Ramos (cell line): ENCODE measurements around the gene KCNMB1.

ENCODE experiments used
- in situ Hi-C: fragments of 300-500 bp; cut with MboI; formaldehyde crosslinking; loops from one replicate; pipeline ENCODE4 v1.14.3; 2022; ENCODE audit warnings: low sequenced_read_pairs; ENCODE audit not compliant: unreplicated experiment

Gene KCNMB1

DNA sequence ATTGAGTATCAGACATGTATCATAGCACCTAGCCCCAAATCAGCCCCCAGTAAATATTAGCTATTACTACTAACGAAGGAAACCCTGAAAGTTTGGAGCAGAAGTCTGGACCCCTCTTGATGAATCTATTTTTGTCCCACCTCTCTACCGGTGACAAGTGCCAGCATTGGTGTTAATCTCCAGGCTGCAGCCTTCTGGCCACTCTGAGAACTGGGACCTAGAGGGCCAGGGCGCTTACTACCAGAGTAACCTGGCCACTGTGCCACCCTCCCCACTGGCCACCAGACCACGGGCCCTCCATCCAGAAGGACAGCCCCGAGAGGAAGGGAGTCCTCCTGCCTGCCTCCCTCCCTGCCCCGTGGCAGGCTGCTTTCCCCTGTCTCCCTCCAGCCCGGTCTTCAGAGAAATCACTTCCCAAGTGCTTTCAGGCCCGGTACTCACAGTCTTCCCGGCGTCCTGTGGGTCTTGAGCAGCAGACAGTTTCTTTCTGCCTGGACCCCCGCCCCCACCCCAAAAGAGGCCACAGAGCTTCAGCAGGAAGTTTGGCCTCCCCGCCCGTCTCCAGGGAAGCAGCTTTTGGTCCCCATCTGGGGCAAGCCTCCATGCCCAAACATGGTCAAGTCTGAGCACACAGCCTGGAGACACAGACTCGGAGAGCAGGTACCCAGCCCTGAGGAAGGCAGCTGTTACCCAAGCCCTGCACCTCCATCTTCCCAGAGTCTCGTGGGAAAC is at the start of gene KCNMB1:
Gene KCNMB1, minus strand, starts transcription at position 550 of the 732 bp plus-strand sequence. CDS start 3,920 bp downstream, outside the sequence.
- in situ Hi-C loops, result no loop called here

GRCh38 chr5:170438581-170438980 is 49.4 kb upstream of the KCNMB1 start:
- in situ Hi-C loops, result loop anchor here (10.0 kb wide), 1 partner anchor 186 kb away; no protein-coding TSS in a partner anchor

DNA sequence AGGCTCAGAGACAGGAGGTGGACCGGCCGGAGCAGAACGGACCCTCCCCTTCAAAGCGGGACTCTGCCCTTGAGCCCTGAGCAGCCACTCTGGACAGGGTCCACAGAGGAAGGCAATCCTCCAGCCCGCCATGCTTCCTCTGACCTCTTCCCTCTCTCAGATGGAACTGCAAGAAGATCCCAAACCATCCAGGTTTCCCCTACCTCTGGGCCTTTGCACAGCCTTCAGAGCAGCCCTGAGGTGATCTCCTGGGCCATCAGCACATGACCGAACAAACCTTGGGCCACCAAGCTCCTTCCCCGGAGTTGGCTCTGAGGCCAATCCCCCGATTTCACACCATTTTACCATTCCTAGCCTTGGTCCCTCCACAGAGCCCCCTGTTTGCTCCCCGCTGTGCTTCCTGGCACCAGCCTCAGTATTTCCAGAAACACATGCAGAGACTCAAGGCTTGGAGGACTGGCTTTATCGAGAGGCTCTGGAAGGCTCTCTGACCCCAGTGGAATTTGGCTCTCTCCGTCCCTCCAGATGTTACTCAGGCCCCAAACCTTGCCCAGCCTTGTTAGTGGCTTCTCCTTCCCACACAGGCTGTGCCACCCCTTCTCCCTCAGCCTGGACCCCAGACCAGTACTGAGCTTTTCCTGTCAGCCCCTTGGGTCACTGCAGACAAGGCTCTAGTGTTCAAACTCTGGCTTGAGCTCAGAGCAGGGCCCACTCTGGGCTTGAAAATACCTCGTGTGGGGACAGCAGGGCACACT is 48.6 kb upstream of the KCNMB1 start:
- in situ Hi-C loops, result loop anchor here (10.0 kb wide), 1 partner anchor 187 kb away; no protein-coding TSS in a partner anchor

- in situ Hi-C loops, result loop anchor here (10.0 kb wide), 1 partner anchor 188 kb away; no protein-coding TSS in a partner anchor
Observed at GRCh38 chr5:170436335-170436734, 47.2 kb upstream of the KCNMB1 start.

DNA sequence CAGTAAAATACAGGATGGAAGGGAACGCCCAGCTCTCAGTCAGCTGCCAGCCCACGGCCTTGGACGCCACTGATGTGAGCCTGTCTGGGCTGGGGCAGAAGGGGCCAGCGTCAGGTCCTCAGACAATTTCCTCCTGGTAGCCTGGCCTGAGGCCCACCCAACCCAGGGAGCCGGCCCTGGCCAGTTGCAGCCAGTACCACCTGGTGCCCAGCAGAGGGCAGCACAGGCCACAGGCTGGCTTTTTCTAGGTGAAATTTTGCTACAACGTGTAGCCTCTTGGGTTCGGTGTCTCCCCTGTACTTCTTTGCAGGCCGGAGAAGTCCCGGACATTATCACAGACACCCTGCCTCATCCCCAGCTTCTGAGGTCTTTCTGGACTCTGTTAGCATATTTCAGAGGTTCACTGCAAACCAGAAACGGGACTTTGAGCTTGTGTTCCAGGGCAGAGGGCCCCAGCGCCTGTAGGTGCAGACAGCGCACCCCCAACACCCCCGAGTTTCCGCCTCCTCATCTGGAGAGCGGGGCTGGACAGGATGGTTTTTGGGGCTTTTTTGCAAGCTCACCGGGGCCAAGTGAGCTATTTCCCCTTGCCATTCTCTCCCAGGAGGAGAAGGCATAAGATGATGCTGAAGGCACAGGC is 45.9 kb upstream of the KCNMB1 start:
- in situ Hi-C loops, result loop anchor here (10.0 kb wide), 1 partner anchor 190 kb away; no protein-coding TSS in a partner anchor

- in situ Hi-C loops, result loop anchor here (10.0 kb wide), 1 partner anchor 192 kb away; no protein-coding TSS in a partner anchor
Observed at GRCh38 chr5:170432669-170433068, 43.5 kb upstream of the KCNMB1 start.

DNA sequence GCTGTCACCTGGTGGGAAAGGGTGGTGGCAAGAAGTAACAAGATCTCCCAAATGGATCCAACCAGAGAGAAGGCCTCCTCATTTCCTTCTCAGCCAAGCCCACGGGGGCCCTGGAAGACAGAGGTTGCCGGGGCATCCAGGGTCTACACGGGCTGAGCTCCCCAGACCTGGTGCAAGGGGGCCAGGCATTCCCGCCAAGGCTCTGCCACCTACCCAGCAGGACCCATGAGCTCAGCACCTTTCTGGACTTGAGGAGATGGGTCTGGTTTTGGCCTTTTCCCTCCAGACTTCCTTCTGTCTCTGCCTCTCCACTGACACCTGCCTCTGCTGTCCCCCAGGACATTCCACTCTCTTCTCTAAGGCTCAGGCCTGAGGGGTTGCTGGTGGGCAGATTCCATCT is 42.4 kb upstream of the KCNMB1 start:
- in situ Hi-C loops, result loop anchor here (10.0 kb wide), 1 partner anchor 193 kb away; no protein-coding TSS in a partner anchor

GRCh38 chr5:170430866-170431437 is 41.8 kb upstream of the KCNMB1 start:
- in situ Hi-C loops, result loop anchor here (10.0 kb wide), 1 partner anchor 194 kb away; no protein-coding TSS in a partner anchor

- in situ Hi-C loops, result loop anchor here (10.0 kb wide), 1 partner anchor 195 kb away; no protein-coding TSS in a partner anchor
Observed at GRCh38 chr5:170430256-170430655, 41.1 kb upstream of the KCNMB1 start.

- in situ Hi-C loops, result no loop called here
Observed at GRCh38 chr5:170429014-170429413, 39.8 kb upstream of the KCNMB1 start.

- in situ Hi-C loops, result no loop called here
Observed at GRCh38 chr5:170427672-170428236, 38.6 kb upstream of the KCNMB1 start.

- in situ Hi-C loops, result no loop called here
Observed at GRCh38 chr5:170426786-170427185, 37.6 kb upstream of the KCNMB1 start.

GRCh38 chr5:170426149-170426767 is 37.1 kb upstream of the KCNMB1 start:
- in situ Hi-C loops, result no loop called here

GRCh38 chr5:170425731-170426130 is 36.6 kb upstream of the KCNMB1 start:
- in situ Hi-C loops, result no loop called here

GRCh38 chr5:170424629-170425028 is 35.5 kb upstream of the KCNMB1 start:
- in situ Hi-C loops, result no loop called here

GRCh38 chr5:170423692-170424091 is 34.5 kb upstream of the KCNMB1 start:
- in situ Hi-C loops, result no loop called here

GRCh38 chr5:170421826-170422225 is 32.7 kb upstream of the KCNMB1 start:
- in situ Hi-C loops, result no loop called here

- in situ Hi-C loops, result no loop called here
Observed at GRCh38 chr5:170420806-170421412, 31.7 kb upstream of the KCNMB1 start.

DNA sequence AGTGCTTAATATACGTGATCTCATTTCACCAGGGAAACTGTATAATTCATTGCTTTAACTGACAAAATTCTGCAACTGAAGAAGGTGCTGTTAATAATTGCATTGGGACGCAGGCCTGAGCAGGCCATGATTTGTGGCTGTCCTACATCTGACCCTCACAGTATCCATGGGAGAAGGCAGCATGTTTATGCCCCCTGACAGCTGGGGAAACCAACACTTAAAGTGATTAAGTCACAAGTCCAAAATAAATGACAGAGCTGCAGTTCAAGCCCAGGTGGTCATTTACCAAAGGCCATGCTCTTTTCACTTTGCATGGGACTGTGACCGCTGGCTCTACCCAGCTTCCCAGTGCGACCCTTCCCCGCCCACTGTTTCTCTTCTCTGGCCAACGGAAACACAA is 30.5 kb upstream of the KCNMB1 start:
- in situ Hi-C loops, result no loop called here
